GM18868 (cell line): ENCODE data around the gene SPIC.
"Not testable (repeated sequence)": the region's sequence is repeated elsewhere in the genome, so short reads cannot be mapped to it uniquely, and the experiment has no call there.

ENCODE experiments used
- ATAC-seq: cut with Tn5 transposase; IDR thresholded peaks from one replicate; pipeline ENCODE4 v1.9.1; 2021; ENCODE audit warnings: mild to moderate bottlenecking, moderate library complexity; ENCODE audit not compliant: unreplicated experiment

Gene SPIC

DNA sequence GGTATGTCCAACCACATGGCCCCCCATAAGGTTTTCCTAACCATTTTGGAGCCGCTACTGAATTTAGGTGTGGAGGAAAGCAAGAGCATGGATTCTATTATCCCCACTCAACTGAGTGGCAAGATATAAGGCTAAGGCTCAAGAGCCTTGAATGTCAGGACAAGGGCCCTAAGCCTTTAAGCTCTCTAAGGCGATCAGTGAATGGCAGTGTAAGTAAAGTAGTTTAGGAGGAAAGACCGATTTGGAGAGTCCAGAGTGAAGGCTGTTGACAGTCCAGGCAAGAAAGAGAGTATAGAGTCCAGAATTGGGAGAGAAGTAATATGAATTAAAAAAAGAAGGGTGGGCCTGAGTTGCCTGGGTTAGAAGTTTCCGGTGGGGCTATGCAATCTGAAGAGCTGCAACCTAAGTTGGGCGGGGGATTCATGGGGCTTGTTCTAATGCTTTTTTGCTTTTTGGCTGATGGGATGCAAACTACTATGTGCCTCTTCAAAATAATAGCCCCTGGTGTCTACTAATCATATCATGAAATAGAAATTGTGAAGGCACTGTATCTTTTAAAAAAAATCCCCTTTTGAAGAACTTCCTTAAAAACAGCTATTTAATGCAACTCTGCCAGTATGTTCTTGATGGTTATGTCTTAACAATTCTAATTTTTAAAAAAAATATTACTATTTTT is at the start of gene SPIC:
Gene SPIC (plus strand): TSS at position 626 of the 676 bp plus-strand sequence. CDS start 1,569 bp downstream, outside the sequence.
- no peak for ATAC-seq

DNA sequence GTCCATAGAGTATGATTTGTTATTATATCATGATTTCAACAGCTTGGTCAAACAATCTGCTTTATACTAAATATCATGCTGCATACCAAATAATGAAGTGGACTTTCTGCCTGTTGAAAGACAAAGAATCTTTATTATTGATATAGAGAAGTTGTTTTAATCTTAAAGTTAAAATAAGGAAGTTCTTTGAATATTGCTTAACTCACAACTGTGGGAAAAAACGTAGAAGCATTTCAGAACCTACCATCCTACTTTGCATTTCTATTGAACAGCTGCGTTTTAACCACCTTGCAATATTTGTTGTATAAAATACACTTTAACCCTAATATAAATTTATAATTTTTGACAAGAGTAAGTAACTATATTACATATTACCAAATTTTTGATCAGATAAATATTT is 44.7 kb upstream of the SPIC start:
- no peak for ATAC-seq

DNA sequence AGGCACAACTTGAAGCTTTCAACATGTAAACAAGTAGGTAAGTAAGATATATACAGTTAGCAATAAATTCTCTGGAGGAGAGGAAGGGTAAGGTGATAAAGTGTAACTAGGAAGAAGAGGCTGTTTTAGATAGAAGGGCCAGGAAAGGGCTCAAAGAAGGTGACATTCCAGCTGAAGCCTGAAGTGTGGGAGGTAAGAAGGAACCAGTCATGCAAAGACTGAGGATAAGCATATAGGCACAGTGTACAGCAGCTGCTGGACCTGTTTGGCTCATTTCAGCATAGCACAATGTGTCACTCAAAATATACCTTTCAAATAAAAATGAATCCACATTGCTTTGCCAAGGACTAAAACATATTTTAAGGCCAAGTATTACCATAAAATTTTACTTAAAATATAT is 39.0 kb upstream of the SPIC start:
- no peak for ATAC-seq

DNA sequence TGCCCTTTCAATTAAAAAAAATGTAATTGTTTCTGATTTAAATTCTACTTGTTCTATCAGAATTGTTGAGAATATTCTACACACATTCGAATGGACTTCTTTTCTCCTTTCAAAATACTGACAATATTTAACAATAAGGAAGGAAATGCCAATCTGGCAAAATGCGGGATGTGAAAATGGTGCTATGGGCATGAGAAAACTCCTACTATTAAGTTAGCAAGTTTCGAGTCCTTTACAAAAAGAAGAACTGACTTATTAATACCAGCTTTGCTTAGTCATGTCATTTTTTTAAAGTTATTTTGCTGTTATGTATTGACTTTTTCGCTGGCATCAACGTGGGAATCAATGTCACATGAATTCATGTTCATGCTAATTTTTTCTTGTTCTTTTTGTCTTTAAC is 35.9 kb upstream of the SPIC start:
- ATAC-seq: no peak

DNA sequence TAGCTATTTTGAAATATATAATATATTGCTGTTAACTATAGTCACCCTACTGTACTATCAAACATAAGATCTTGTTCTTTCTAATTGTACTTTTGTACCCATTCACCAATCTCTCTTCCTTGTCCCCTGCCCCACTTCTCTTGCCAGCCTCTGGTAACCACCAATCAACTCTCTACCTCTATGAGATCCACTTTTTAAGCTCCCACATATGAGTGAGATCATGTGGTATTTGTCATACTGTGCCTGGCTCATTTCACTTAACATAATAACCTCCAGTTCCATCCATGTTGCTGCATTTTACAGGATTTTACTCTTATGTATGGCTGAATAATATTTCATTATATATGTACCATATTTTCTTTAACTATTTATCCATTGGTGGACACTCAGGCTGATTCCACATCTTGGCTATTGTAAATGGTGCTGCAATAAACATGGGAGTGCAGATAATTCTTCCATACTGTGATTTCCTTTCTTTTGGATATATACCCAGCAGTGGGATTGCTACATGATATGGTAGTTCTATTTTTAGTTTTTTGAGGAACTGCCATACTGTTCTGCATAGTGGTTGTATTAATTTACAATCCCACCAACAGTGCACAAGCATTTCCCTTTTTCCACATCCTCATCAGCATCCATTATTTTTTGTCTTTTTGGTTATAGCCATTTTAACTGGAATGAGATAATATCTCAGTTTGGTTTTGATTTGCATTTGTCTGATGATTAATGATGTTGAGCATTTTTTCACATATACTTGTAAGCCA is 33.5 kb upstream of the SPIC start:
- no peak for ATAC-seq

DNA sequence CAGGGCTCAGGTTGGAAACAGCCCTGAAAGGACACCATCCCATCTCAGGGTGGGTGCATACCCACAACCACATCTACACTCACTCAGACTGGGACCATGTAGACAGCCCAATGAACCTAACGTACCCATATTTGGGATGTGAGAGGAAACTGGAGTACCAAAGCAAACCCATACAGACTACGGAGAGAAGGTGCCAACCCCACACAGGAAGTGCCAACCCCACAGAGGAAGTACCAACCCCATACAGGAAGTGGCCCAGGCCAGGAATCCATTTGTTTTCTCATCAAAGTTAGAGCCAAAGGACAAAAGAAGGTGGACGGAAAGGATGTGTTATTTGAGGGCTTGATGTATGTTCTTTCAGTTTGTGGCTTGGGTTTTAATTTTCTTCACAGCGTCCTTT is 19.5 kb upstream of the SPIC start:
- ATAC-seq: no peak

DNA sequence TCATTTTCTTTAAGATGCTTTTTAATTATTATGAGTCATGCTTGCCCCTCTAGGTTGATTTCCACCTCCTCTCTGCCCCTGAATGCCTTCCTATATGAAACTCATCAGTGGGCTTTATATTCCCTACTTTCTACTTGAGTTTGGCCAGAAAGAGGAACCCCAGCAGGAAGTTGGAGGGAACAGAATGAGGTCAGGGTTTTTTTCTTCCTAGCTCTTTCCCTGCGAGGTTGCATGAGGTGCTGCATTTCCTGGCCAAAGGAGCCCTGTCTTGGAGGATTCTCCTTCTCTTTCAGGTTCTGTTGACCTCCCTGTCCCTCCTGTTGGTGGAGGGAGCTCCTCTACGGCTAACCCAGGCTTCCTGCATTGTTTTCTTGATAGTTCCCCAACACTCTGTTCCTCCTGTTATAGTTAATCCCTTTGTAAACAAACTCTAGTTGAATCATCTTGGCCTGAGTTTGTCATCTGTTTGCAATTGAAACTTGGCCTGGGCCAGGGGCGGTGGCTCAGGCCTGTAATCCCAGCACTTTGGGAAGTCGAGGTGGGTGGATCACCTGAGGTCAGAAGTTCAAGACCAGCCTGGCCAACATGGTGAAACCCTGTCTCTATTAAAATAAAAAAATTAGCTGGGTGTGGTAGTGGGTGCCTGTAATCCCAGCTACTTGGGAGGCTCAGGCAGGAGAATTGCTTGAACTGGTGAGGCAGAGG is 15.3 kb upstream of the SPIC start:
- ATAC-seq: no peak

DNA sequence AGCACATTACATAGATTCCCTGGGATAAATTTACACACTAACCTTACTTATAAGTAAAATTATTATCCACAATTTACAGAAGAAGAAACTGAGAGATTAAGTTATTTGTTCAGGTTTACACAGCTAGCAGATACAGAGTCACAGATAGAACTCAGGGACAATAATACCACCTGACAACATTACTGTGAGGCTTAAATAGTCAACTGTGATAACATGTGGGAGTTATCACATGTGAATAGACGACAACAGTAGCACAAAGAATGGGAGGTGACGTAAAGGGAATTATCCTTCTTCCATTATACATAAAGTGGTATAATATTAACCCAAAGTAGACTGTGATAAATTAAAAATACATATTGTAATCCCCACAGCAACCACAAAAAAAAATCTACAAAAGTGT is 6.2 kb upstream of the SPIC start:
- ATAC-seq: no peak

DNA sequence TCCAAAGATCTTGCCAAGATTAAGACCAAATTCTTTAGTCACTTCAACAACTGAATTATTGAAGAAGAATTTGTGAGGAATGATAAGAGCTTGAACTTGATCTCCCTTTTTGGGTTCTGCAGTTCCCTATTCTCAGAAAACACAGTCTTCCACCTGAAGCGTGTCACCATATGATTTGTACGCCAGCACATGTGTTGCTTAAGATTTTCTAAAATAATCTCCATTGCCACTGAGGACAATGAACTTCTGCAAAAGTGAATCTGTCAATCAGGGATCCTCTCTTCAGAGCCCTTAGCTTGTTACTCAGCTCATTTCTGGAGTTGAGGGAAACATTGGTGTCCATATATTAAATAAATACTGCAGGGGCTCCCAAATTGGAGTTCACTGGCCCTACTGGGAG is 4.2 kb upstream of the SPIC start:
- ATAC-seq: no peak

DNA sequence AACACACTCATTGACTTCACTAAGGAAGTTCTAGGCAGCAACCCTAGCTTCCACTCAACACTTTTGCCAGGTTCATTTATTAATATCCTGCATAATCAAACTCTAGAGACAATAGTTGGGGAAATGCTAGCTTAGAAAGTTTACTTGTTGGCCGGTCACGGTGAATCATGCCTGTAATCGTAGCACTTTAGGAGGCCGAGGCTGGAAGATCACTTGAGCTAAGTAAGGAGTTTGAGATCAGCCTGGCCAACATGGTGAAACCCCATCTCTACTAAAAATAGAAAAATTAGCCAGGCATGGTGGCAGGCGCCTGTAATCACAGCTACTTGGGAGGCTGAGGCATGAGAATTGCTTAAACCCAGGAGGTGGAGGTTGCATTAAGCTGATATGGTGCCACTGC is 3.3 kb upstream of the SPIC start:
- ATAC-seq: not testable (repeated sequence)

DNA sequence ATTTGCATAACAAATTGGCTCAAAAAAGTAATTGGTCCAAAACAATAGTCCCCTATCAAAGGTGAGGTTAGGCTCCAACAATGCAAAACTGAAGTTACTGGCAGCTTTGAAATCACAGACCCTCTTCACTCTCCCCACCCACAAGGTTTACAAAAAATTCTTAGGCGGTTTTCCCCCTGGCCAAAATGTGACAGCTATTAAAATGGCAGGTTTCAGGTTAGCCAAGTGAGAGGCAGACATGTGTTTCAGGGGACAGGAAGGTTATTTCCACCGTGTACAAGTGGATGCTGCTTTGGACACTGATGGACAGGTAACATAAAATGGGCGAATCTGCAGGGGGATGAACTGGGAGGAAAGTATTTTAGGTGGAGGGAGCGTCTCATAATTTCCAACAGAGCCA is 888 bp upstream of the SPIC start:
- ATAC-seq: no peak

DNA sequence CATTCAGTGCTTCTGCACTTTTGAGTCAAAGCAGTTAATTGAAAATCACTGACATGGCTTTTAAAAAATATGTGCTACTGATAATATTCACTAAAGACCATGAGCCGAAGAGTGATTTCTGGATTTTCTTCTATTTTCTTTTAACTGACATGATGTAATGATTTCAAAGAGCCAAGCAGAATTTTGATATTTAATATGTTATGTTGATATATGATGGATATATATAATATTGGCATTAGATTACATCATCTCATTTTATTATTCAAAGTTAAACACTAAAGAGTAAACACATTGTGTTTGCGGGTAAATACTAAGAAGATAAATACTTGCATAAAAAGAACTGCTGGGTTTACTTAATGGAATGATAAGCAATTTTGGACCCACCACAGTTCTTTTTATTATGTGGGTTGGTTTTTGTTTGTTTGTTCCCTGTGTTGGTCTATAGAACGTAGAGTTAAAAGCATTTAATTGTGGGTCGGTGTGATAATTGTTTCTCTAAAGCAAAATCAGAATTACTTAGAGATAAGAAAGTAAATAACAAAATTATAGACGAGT is 692 bp downstream of the SPIC start:
- no peak for ATAC-seq

DNA sequence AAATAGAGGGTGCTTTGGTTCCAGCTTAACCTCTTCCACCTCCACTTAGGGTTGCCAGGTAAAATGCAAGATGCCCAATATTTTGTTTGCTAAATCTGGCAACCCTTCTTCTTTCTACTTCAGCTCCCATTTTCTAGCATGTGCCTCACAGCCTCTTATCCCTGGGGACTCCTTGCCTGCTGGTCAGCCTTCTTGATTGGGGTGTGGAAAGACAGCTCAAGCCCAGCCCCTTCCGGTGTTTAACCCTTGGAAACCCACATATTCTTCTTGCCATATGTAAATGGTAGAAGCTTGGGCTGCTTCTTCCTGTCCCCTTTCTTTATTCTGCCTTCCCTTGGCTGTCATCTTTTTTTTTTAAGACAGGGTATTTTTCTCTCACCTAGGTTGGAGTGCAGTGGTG is 5.7 kb downstream of the SPIC start:
- no peak for ATAC-seq

DNA sequence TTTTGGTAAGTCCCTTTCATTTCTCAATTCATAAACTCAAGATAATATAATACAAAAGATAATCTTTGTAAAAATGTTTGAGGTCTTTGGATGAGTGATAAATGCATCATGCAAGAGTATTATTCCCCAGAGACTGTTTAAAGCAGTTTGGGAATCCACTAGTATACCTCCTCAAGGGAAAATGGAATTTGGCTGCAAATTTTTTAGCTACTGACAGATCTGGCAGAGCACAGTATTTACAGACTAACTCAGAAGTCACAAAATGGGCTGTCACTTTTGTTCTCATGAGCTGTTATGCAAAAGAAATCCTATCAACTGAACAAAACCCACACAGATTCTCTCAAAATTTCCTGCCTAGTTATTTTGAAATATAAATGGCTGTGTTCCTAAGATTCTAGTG is 9.9 kb downstream of the SPIC start:
- no peak for ATAC-seq

DNA sequence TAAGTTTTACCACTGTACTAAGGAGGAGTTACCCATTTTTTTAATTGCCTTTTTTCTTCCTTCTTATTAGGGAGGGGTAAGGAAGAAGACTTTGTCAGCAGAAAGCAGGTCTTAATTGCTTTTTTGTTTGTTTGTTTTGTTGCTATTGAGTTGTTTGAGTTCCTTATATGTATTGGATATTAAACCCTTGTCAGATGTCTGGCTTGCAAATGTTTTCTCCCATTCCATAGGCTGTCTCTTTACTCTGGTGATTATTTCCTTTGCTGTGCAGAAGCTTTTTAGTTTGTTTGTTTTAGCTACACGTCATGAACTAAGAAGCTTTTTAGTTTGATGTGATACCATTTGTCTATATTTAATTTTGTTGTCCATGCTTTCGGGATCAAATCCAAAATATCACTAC is 13.3 kb downstream of the SPIC start:
- no peak for ATAC-seq

DNA sequence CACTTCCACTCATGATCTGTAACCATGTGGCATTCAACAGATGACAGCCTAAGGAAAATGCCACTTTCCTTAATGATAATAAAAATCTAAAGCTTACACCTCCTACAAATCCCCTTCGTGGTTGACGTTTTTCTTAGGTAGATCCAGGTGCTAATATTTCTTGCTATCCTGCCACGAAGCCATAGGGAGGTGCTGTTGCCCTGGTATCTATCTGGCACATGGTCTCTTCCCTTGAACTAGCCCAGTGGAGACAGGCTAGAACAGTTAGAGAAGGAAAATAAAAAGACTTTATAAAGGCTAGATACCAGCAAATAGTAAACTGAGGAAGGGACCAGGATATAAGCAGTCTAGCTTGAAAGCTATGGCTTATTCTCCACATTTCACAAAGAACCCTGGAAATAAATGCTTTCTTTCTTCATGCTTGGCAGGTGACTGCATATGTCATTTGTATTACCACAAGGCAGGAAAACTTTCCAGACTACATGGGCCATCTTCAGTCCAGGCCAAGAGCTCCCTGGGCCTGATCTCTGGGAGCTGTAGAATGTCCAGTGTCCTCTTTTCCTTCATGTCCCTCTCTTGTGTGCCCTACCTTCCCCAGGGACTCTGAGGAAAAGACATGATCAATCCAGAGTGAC is 15.3 kb downstream of the SPIC start:
- ATAC-seq: peak; percentile 72

DNA sequence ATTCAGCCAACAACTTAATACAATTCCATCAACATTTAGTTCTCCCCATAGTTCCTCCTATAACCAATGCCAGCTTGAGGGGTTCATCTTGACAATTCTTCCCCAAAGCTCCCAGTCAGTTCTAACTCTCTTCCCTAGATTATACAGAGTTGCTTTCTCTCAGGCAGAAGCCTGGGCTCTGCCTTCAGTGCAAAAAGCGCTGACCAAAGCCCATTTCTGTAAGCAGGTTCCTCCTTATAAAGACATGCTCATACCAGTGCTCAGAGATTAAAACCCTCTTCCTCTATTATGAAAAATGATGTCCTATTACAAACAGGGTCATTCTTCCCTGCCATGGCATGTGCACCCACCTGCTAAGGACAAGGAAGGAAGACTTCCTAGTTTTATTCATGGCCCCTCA is 16.2 kb downstream of the SPIC start:
- no peak for ATAC-seq

DNA sequence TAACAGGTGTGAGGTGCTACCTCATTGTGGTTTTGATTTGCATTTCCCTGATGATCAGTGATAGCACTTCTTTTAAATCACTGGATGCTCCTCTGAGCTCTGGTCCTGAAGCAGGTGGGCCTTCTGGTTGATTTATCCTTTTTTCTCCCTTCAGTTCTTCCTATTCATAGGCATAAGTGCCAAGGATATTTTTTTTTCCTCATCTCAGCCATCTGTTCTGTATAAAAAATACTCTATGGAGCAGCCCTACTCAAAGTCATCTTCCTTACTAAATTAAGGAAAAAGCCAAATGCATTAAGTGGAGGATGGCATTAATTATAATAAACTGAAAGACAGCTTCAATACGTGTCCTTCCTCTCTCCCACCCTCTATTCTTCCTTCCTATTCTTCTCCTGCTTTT is 18.4 kb downstream of the SPIC start:
- ATAC-seq: no peak

DNA sequence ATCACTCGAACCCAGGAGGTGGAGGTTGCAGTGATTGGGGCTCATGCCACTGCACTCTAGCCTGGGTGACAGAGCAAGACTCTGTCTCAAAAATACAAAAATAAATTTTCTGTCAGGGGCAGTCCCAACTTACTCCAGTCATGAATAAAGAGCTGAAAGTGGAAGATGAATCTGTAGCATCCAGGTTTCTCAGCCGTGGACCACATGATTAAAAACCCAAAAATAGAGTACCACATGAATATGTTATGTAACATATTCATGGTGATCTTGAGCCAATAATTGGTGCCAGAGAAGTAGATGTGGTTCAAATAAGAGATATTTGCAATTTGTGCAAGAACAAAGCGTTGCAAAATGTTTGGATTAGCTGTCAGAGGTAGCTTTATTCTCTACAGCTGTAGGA is 23.1 kb downstream of the SPIC start:
- no peak for ATAC-seq

DNA sequence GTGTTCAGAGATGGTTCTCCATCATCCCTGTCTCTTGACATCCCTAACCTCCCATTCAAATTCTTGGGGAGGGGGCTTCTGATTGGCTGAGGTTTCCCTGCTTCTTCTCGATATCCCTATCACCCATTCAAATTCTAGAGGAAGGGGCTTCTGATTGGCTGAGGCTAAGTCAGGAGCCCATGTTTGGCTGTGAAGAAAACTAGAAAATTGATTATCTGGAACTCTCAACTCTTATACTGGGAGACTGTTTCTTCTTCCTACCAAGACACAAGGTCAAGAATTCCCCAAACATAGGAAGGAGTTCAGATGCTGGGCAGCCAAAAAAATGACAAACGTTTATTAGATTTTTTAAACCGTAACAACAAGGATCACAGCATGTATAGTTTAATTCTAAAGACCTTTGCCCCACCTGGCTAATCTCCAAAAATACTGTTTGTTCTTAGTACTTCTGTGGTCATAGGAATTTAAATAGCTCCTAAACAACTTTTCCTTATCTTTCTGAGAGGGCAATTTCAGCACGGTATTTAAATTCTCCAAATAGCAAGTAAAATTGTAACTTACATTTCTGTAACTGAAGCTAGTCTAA is 26.4 kb downstream of the SPIC start:
- ATAC-seq: no peak

DNA sequence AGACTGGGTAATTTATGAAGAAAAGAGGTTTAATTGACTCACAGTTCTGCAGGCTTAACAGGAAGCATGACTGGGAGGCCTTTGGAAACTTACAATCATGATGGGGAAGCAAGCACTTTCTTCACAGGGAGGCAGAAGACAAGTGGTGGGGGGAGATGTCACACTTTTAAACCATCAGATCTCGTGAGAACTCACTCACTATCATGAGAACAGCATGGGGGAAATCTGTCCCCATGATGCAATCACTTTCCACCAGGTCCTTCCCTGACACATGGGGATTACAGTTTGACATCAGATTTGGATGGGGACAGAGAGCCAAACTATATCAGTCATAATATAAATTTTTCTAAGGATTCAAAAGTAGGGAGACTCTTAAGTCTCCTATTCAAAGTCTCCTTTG is 46.0 kb downstream of the SPIC start:
- no peak for ATAC-seq
